ENCODE results near the gene UBE4B.

GRCh38 chr1:10171995-10172669 lies 139.4 kb downstream of the UBE4B start:
- TF ChIP-seq CTCF (IDR thresholded peaks at IDR 0.05 in 8 of 11, conservative IDR thresholded peaks at IDR 0.05 in 3 of 11) (no peak), POLR2A (IDR thresholded peaks at IDR 0.05) (no peak)

All from spleen (tissue), 7 donors.